ENCODE measurements around the gene PI16.

Gene PI16

GRCh38 chr6:37004044-37004980 is 49.8 kb downstream of the PI16 start:
- no peak for DNase-seq (ENCODE audit: low spot score)

DNA sequence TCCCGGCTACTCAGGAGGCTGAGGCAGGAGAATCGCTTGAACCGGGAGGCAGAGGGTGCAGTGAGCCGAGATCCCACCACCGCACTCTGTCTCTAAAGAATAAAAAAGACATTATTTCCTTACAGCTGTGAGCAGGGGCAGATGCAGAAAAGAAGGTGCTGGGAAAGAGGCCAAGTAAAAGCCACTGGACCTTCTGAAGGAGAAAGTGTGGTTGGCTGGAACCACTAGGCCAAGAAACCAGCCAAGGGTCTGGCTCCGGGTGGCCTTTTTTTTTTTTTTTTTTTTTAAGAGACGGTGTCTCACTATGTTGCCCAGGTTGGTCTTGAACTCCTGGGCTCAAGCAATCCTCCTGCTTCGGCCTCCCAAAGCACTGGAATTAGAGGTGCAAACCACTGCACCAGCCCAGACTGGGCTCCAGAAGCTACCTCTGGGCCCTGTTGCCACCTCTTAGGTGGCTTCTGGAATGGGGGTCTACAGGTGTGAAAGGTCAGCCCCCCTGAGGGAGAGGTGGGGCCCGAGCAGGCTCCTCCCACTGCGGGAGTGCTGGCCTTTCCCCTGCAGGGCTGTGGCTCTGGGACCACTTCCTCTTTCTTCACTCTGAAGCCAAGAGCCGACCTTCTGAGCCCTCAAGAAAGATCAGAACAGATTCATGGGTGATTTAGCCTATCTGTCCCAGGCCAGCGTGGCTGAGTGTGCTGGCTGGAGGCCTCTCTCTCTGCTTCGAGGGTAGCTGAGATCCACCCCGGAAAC is 50.7 kb downstream of the PI16 start, which contains the start of gene FGD2:
Gene FGD2, plus strand, starts transcription at position 595 of the 750 bp plus-strand sequence. CDS start 163 bp downstream, outside the sequence.
- DNase-seq (ENCODE audit: low spot score) = no peak

DNA sequence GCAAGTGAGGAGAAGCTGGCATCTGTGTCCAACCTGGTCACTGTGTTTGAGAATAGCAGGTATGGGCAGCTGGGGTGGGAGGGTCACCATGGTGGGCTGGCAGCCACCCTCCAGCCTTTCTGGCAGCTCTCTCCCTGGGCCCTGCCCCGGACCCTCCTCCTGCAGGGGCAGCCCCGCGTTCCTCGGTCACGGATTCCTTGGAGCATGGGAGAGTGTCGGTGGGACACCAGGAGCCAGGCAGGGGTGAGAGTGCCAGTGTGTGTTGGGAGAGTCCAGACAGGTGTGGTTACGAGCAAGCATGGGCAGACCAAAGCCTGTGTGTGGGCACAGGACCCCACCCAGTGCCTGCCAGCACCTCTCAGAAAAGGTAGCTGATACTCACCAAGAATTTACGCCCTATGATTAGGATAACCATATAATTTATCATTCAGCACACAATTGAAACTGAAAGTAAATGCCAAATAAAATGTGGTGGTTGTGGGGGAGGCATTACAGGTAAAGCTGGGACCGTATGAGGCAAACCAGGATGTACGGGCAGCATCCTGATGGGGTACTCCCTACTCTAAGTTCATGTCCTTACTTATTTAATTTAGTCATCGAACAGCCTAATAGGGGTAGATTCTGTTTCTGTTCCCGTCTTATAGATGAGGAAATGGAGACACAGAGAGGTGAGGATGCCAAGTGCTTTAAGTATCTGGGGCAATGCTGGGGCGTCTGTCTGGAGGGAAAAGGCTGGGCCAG is 51.5 kb downstream of the PI16 start:
- no peak for DNase-seq (ENCODE audit: low spot score)

- no peak for DNase-seq (ENCODE audit: low spot score)
These were observed 52.3 kb downstream of the PI16 start for GRCh38 chr6:37006793-37007339.

- DNase-seq (ENCODE audit: low spot score) = no peak
These were observed 53.0 kb downstream of the PI16 start for GRCh38 chr6:37007340-37008043.

- no peak for DNase-seq (ENCODE audit: low spot score)
These were observed 54.2 kb downstream of the PI16 start for GRCh38 chr6:37008484-37009465.

DNA sequence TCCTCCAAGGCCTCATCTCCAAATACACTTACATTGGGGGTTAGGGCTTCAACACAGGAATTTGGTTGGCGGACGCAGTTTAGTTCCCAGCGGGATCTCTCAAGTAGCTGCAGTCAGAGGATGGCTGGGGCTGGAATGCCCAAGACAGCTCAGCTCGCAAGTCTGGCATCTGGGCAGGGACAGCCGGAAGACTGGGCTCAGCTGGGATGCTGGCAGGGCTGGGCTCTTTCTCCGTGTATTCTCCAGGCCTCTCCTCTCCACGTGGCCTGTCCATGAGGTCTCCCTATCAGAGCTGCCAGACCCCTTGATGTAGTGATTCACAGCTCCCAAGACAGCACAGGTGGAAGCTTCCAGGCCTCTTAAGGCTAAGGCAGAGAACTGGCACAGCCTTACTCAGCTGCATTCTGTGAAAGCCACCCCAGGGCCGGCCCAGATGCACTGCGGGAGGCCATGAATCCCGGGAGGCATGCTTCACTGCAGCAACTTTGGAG is 55.9 kb downstream of the PI16 start:
- no peak for DNase-seq (ENCODE audit: low spot score)

GRCh38 chr6:37011656-37012378 is 57.3 kb downstream of the PI16 start:
- no peak for DNase-seq (ENCODE audit: low spot score)

GRCh38 chr6:37013516-37014491 is 59.3 kb downstream of the PI16 start:
- DNase-seq (ENCODE audit: low spot score) = no peak
